NCI-H774 (cell line): ENCODE results near the gene HDAC4.

Experiments
- DNase-seq: peaks from one replicate; lab custom pipeline; 2025; lab: John Stamatoyannopoulos, UW

Gene HDAC4

GRCh38 chr2:239008677-239009588, 391.9 kb downstream of the HDAC4 start:
- no peak for DNase-seq

- DNase-seq = no peak
Observed at GRCh38 chr2:239008004-239008403, 392.8 kb downstream of the HDAC4 start.

GRCh38 chr2:239006622-239007285, 394.1 kb downstream of the HDAC4 start:
- DNase-seq = no peak

- no peak for DNase-seq
Observed at GRCh38 chr2:239005586-239005985, 395.2 kb downstream of the HDAC4 start.

- no peak for DNase-seq
Observed at GRCh38 chr2:239004274-239005015, 396.4 kb downstream of the HDAC4 start.

GRCh38 chr2:239003624-239004273, 397.1 kb downstream of the HDAC4 start:
- DNase-seq = no peak

GRCh38 chr2:239002954-239003623, 397.7 kb downstream of the HDAC4 start:
- no peak for DNase-seq

- no peak for DNase-seq
Observed at GRCh38 chr2:239002591-239002953, 398.2 kb downstream of the HDAC4 start.

GRCh38 chr2:239001794-239002193, 399.0 kb downstream of the HDAC4 start:
- no peak for DNase-seq

GRCh38 chr2:239000500-239001073, 400.2 kb downstream of the HDAC4 start:
- no peak for DNase-seq

GRCh38 chr2:239000089-239000488, 400.7 kb downstream of the HDAC4 start:
- DNase-seq = no peak

- no peak for DNase-seq
Observed at GRCh38 chr2:238999291-238999741, 401.5 kb downstream of the HDAC4 start.

- no peak for DNase-seq
Observed at GRCh38 chr2:238998801-238999200, 402.0 kb downstream of the HDAC4 start.
